ENCODE data around the gene KCNJ14. TPM values are rescaled to one million over a fixed set of nuclear protein-coding genes. Genes with fewer than 3 reads are reported as not detected.

The KCNJ14 gene
- polyA plus RNA-seq, 10 donors: 0.59 to 1.1 (median 0.72) TPM

- no peak for DNase-seq
Observed at GRCh38 chr19:48507911-48508439, 52.6 kb downstream of the KCNJ14 start.

- no peak for DNase-seq
Observed at GRCh38 chr19:48508729-48509411, 53.5 kb downstream of the KCNJ14 start.

- no peak for DNase-seq
Observed at GRCh38 chr19:48509467-48510194, 54.3 kb downstream of the KCNJ14 start.

GRCh38 chr19:48510421-48511268 is 55.3 kb downstream of the KCNJ14 start:
- peak in 1 of 3 donors; percentile 75 for DNase-seq

GRCh38 chr19:48511321-48511731 is 56.0 kb downstream of the KCNJ14 start:
- no peak for DNase-seq

GRCh38 chr19:48511800-48512503 is 56.6 kb downstream of the KCNJ14 start, which contains the start of gene LMTK3:
LMTK3 (minus strand) TSS chr19:48511835; CDS start chr19:48511576, 259 bp downstream.
- peak in 1 of 3 donors; percentile 36 for DNase-seq

- DNase-seq: peak in 1 of 3 donors; percentile 22
Observed at GRCh38 chr19:48512504-48513288, 57.3 kb downstream of the KCNJ14 start.

- DNase-seq: peak in 1 of 3 donors; percentile 61
Observed at GRCh38 chr19:48513289-48514122, 58.1 kb downstream of the KCNJ14 start.

- DNase-seq: no peak
Observed at GRCh38 chr19:48514123-48514458, 58.7 kb downstream of the KCNJ14 start.

GRCh38 chr19:48516536-48516935 is 61.2 kb downstream of the KCNJ14 start:
- DNase-seq: no peak

Other genes starting within 250 kb of the KCNJ14 start
- 10 to 100 TPM; 29.1 to 62.3 (median 39.7) TPM for gene CARD8, start 199.7 kb upstream of the KCNJ14 start, polyA plus RNA-seq (ENCODE audit: insufficient read length in 10 of 10)
- gene ZNF114, start 185.5 kb upstream of the KCNJ14 start, polyA plus RNA-seq (ENCODE audit: insufficient read length in 10 of 10): 1 to 10 TPM; 2.0 to 4.7 (median 2.5) TPM
- gene EMP3, start 130.0 kb upstream of the KCNJ14 start, polyA plus RNA-seq (ENCODE audit: insufficient read length in 10 of 10): 100 to 1,000 TPM; 123 to 174 (median 150) TPM
- gene TMEM143, start 91.6 kb upstream of the KCNJ14 start, polyA plus RNA-seq (ENCODE audit: insufficient read length in 10 of 10): 10 to 100 TPM in 9 of 10 donors, 1 to 10 TPM in 1; 8.3 to 18.0 (median 14.3) TPM
- under 1 TPM in 2 of 10 donors, not detected in 8; 0.33 to 0.34 TPM for gene SYNGR4, start 91.2 kb upstream of the KCNJ14 start, polyA plus RNA-seq (ENCODE audit: insufficient read length in 10 of 10)
- gene KDELR1, start 64.0 kb upstream of the KCNJ14 start, polyA plus RNA-seq (ENCODE audit: insufficient read length in 10 of 10): 100 to 1,000 TPM in 9 of 10 donors, 10 to 100 TPM in 1; 99.5 to 140 (median 124) TPM
- 1 to 10 TPM in 8 of 10 donors, under 1 TPM in 2; 0.83 to 2.5 (median 1.3) TPM for gene GRIN2D, start 61.9 kb upstream of the KCNJ14 start, polyA plus RNA-seq (ENCODE audit: insufficient read length in 10 of 10)
- gene GRWD1, start 9.6 kb upstream of the KCNJ14 start, polyA plus RNA-seq (ENCODE audit: insufficient read length in 10 of 10): 10 to 100 TPM; 14.9 to 27.8 (median 22.3) TPM
- gene CYTH2, start 13.8 kb downstream of the KCNJ14 start, polyA plus RNA-seq (ENCODE audit: insufficient read length in 10 of 10): 10 to 100 TPM; 34.8 to 52.0 (median 40.0) TPM
- under 1 TPM in 7 of 10 donors, not detected in 3; 0.04 to 0.70 (median 0.28) TPM for gene LMTK3, start 56.3 kb downstream of the KCNJ14 start, polyA plus RNA-seq (ENCODE audit: insufficient read length in 10 of 10)
- gene SULT2B1, start 96.6 kb downstream of the KCNJ14 start, polyA plus RNA-seq (ENCODE audit: insufficient read length in 10 of 10): 1 to 10 TPM in 2 of 10 donors, under 1 TPM in 4, not detected in 4; 0.21 to 3.5 (median 0.40) TPM
- gene SPACA4, start 151.2 kb downstream of the KCNJ14 start, polyA plus RNA-seq (ENCODE audit: insufficient read length in 10 of 10): not detected
- gene FAM83E, start 159.5 kb downstream of the KCNJ14 start, polyA plus RNA-seq (ENCODE audit: insufficient read length in 10 of 10): 1 to 10 TPM in 1 of 10 donors, under 1 TPM in 4, not detected in 5; 0.16 to 1.8 (median 0.24) TPM
- 1,000 to 10,000 TPM; 1,102 to 2,024 (median 1,616) TPM for gene RPL18, start 163.6 kb downstream of the KCNJ14 start, polyA plus RNA-seq (ENCODE audit: insufficient read length in 10 of 10)
- gene SPHK2, start 163.9 kb downstream of the KCNJ14 start, polyA plus RNA-seq (ENCODE audit: insufficient read length in 10 of 10): 1 to 10 TPM; 5.3 to 8.5 (median 7.4) TPM
- 1 to 10 TPM; 3.9 to 9.7 (median 6.0) TPM for gene DBP, start 181.8 kb downstream of the KCNJ14 start, polyA plus RNA-seq (ENCODE audit: insufficient read length in 10 of 10)
- gene CA11, start 190.6 kb downstream of the KCNJ14 start, polyA plus RNA-seq (ENCODE audit: insufficient read length in 10 of 10): 10 to 100 TPM in 3 of 10 donors, 1 to 10 TPM in 7; 4.5 to 15.7 (median 9.0) TPM
- gene NTN5, start 217.4 kb downstream of the KCNJ14 start, polyA plus RNA-seq (ENCODE audit: insufficient read length in 10 of 10): 1 to 10 TPM in 8 of 10 donors, under 1 TPM in 2; 0.67 to 9.6 (median 2.3) TPM
- gene FUT2, start 240.4 kb downstream of the KCNJ14 start, polyA plus RNA-seq (ENCODE audit: insufficient read length in 10 of 10): 1 to 10 TPM in 2 of 10 donors, under 1 TPM in 8; 0.39 to 1.2 (median 0.83) TPM